GM23248 (cell line): ENCODE results near the gene KCND3.

Experiments
- EZH2 ChIP-seq: fragments of 200-600 bp; sonication (generic); IDR thresholded peaks from 2 replicates; pipeline ENCODE4 v1.6.1; 2018; ENCODE audit warnings: antibody characterized with exemption, mild to moderate bottlenecking; ENCODE audit not compliant: insufficient read depth, poor library complexity, severe bottlenecking
- EZH2phosphoT487 ChIP-seq: fragments of 200-600 bp; sonication (generic); IDR thresholded peaks from 2 replicates; pipeline ENCODE4 v1.6.1; 2018; ENCODE audit warnings: antibody characterized with exemption, moderate library complexity, mild to moderate bottlenecking, low read depth; ENCODE audit not compliant: insufficient read depth

- TF ChIP-seq EZH2 (no peak), EZH2phosphoT487 (no peak)
Observed at GRCh38 chr1:111784273-111784901, 205.1 kb downstream of the KCND3 start.
